H1 (cell line): Measurements from ENCODE around the gene PLAU. TPM values are rescaled to one million over a fixed set of nuclear protein-coding genes. Genes with fewer than 3 reads are reported as not detected.

Experiments
- CTCF ChIA-PET: fragments of 300-600 bp; sonication (Branson Sonifier 250); formaldehyde crosslinking; loops from one replicate; lab custom pipeline; 2021; ENCODE audit not compliant: partially characterized antibody; lab: Charles Lee
- POLR2A ChIA-PET: fragments of 300-600 bp; sonication (Branson Sonifier 250); formaldehyde crosslinking; loops from one replicate; lab custom pipeline; 2021; ENCODE audit warnings: inconsistent platforms; ENCODE audit not compliant: partially characterized antibody; lab: Charles Lee
- DNase-seq, 2 experiments: peaks; one replicate each; pipeline versions ENCODE4 v3.0.0 to v3.0.0-alpha.2; 2010 to 2022; ENCODE audit warnings: low spot score in 2 of 2, low read depth in 1 of 2, mixed read lengths in 1 of 2
- FAIRE-seq: peaks from 2 replicates; lab custom pipeline; 2011; peaks lifted over from hg19 to GRCh38; lab: Jason Lieb, UNC
- H2AFZ ChIP-seq: 2 replicates; pipeline ENCODE4 v1.8.1; 2012; ENCODE audit warnings: low read length, inconsistent platforms
- H2AK5ac ChIP-seq: 2 replicates; pipeline ENCODE4 v1.6.1; 2013; ENCODE audit warnings: low read depth, low read length
- H2BK120ac ChIP-seq: replicated peaks from 2 replicates; pipeline ENCODE3; 2013; ENCODE audit warnings: low read depth, low read length, inconsistent platforms
- H2BK12ac ChIP-seq: 2 replicates; pipeline ENCODE4 v1.6.1; 2013; ENCODE audit warnings: low read depth, low read length
- H2BK15ac ChIP-seq: 2 replicates; pipeline ENCODE4 v1.6.1; 2013; ENCODE audit warnings: low read length
- H2BK20ac ChIP-seq: 2 replicates; pipeline ENCODE4 v1.6.1; 2013; ENCODE audit warnings: low read length
- H2BK5ac ChIP-seq: 2 replicates; pipeline ENCODE4 v1.6.1; 2013; ENCODE audit warnings: low read depth, low read length
- H3K14ac ChIP-seq: 2 replicates; pipeline ENCODE4 v1.6.1; 2013; ENCODE audit warnings: inconsistent platforms; ENCODE audit not compliant: insufficient read length
- H3K18ac ChIP-seq: 2 replicates; pipeline ENCODE4 v1.6.1; 2013; ENCODE audit warnings: low read length; ENCODE audit errors: extremely low read depth
- H3K23ac ChIP-seq: 2 replicates; pipeline ENCODE4 v1.6.1; 2013; ENCODE audit warnings: inconsistent platforms; ENCODE audit not compliant: insufficient read length
- H3K23me2 ChIP-seq: 2 replicates; pipeline ENCODE4 v1.6.1; 2013; ENCODE audit warnings: low read depth, low read length
- H3K27ac ChIP-seq: 2 replicates; pipeline ENCODE4 v1.6.1; 2011; ENCODE audit warnings: low read depth, low read length, inconsistent platforms
- H3K27me3 ChIP-seq, 4 experiments: replicated peaks in 1 of 4; 1 replicate in 1 of 4; 2 replicates in 3 of 4; pipeline versions ENCODE4 v1.6.1 to v1.8.1; 2011 to 2013; ENCODE audit warnings: low read length in 3 of 4, mild to moderate bottlenecking in 3 of 4, inconsistent platforms in 2 of 4, mixed read lengths in 2 of 4, moderate library complexity in 1 of 4; ENCODE audit not compliant: control insufficient read depth in 3 of 4, insufficient read depth in 3 of 4; ENCODE audit errors: extremely low read depth in 1 of 4
- H3K36me3 ChIP-seq, 4 experiments: 2 replicates each; pipeline versions ENCODE4 v1.6.1 to v1.8.1; 2011 to 2013; ENCODE audit warnings: mild to moderate bottlenecking in 4 of 4, low read length in 3 of 4, moderate library complexity in 2 of 4, control low read depth in 1 of 4, inconsistent platforms in 1 of 4; ENCODE audit not compliant: insufficient read depth in 4 of 4, control insufficient read depth in 2 of 4
- H3K4ac ChIP-seq: replicated peaks from 2 replicates; pipeline ENCODE3; 2013; ENCODE audit warnings: low read length, low read depth, mixed read lengths, inconsistent platforms; ENCODE audit not compliant: insufficient read length
- H3K4me1 ChIP-seq, 4 experiments: replicated peaks in 1 of 4; 1 replicate in 1 of 4; 2 replicates in 3 of 4; pipeline versions ENCODE4 v1.6.1 to v1.8.1; 2011 to 2013; ENCODE audit warnings: low read length in 3 of 4, inconsistent platforms in 2 of 4, mixed read lengths in 1 of 4; ENCODE audit not compliant: insufficient read depth in 4 of 4, control insufficient read depth in 3 of 4
- H3K4me2 ChIP-seq, 2 experiments: 2 replicates each; pipeline versions ENCODE4 v1.6.1 to v1.8.1; 2011 to 2013; ENCODE audit warnings: low read depth in 2 of 2, low read length in 2 of 2, control low read depth in 1 of 2, inconsistent platforms in 1 of 2, mild to moderate bottlenecking in 1 of 2; ENCODE audit not compliant: insufficient read depth in 1 of 2
- H3K4me3 ChIP-seq, 4 experiments: fragments of 200-600, 300-600 bp in 1 of 4; sonication (generic), shearing (Covaris generic), sonication (Bioruptor Twin) in 1 of 4; 2 replicates each; pipeline versions ENCODE4 v1.5.1 to v1.8.1; 2011 to 2016; ENCODE audit warnings: low read length in 4 of 4, low read depth in 3 of 4, control low read depth in 2 of 4, inconsistent platforms in 2 of 4, mild to moderate bottlenecking in 2 of 4, mixed read lengths in 1 of 4, moderate library complexity in 1 of 4; ENCODE audit not compliant: insufficient read depth in 2 of 4; ENCODE audit errors: extremely low read depth in 1 of 4
- H3K56ac ChIP-seq: replicated peaks from 2 replicates; pipeline ENCODE3; 2013; ENCODE audit warnings: low read depth, mild to moderate bottlenecking, mixed read lengths, low read length, inconsistent platforms; ENCODE audit not compliant: insufficient read length
- H3K79me1 ChIP-seq: 2 replicates; pipeline ENCODE4 v1.6.1; 2013; ENCODE audit warnings: low read depth, low read length, control low read depth
- H3K79me2 ChIP-seq, 2 experiments: 2 replicates each; pipeline versions ENCODE4 v1.6.1 to v1.8.1; 2012 to 2013; ENCODE audit warnings: low read length in 2 of 2, mild to moderate bottlenecking in 2 of 2, inconsistent platforms in 1 of 2; ENCODE audit not compliant: insufficient read depth in 2 of 2, control insufficient read depth in 1 of 2
- H3K9ac ChIP-seq, 4 experiments: replicated peaks in 1 of 4; 1 replicate in 1 of 4; 2 replicates in 3 of 4; pipeline versions ENCODE4 v1.6.1 to v1.8.1; 2011 to 2013; ENCODE audit warnings: low read depth in 3 of 4, low read length in 3 of 4, control low read depth in 2 of 4, mild to moderate bottlenecking in 2 of 4, moderate library complexity in 2 of 4, inconsistent platforms in 1 of 4; ENCODE audit errors: extremely low read depth in 1 of 4
- H3K9me3 ChIP-seq, 2 experiments: 2 replicates each; pipeline versions ENCODE4 v1.6.1 to v1.8.1; 2012 to 2013; ENCODE audit warnings: mild to moderate bottlenecking in 2 of 2, moderate library complexity in 2 of 2, control low read depth in 1 of 2, inconsistent platforms in 1 of 2, low read depth in 1 of 2, low read length in 1 of 2, mixed read lengths in 1 of 2; ENCODE audit not compliant: insufficient read depth in 2 of 2
- H4K20me1 ChIP-seq, 2 experiments: replicated peaks in 1 of 2; 2 replicates each; pipeline versions ENCODE3 to v1.8.1; 2011 to 2013; ENCODE audit warnings: inconsistent platforms in 2 of 2, low read length in 2 of 2, mild to moderate bottlenecking in 1 of 2; ENCODE audit not compliant: insufficient read depth in 2 of 2, control insufficient read depth in 1 of 2
- H4K5ac ChIP-seq: 2 replicates; pipeline ENCODE4 v1.6.1; 2013; ENCODE audit warnings: low read length, low read depth, mixed read lengths, inconsistent platforms; ENCODE audit not compliant: insufficient read length
- H4K8ac ChIP-seq: 2 replicates; pipeline ENCODE4 v1.8.0; 2013; ENCODE audit warnings: mild to moderate bottlenecking, moderate library complexity, low read length, inconsistent platforms; ENCODE audit not compliant: insufficient read depth; ENCODE audit errors: extremely low read depth
- H4K91ac ChIP-seq: replicated peaks from 2 replicates; pipeline ENCODE3; 2013; ENCODE audit warnings: low read length, mixed read lengths, inconsistent platforms; ENCODE audit not compliant: insufficient read length
- WGBS, 2 experiments: shearing (Covaris generic) in 1 of 2; methylation state at CpG; one replicate each; pipeline versions ENCODE4 v1.1.6 to v1.1.7; 2013 to 2015; ENCODE audit warnings: low lambda C conversion rate in 2 of 2, mixed read lengths in 2 of 2, inconsistent platforms in 1 of 2, low coverage in 1 of 2, missing lambda C conversion rate in 1 of 2; ENCODE audit not compliant: insufficient replicate concordance in 2 of 2, insufficient coverage in 1 of 2, insufficient read length in 1 of 2; ENCODE audit errors: extremely low coverage in 1 of 2, missing lambda C conversion rate in 1 of 2; 5-methylcytosine and 5-hydroxymethylcytosine counted together
- polyA plus RNA-seq, 7 experiments: library from polyadenylated mRNA; depleted of rRNA in 3 of 7; stranded (reverse) in 5 of 7; unstranded in 2 of 7; fragments of >200 nt in 5 of 7; fragments of 200-250 nt in 2 of 7; gene quantifications; 1 replicate in 5 of 7; 2 replicates in 1 of 7; 4 replicates in 1 of 7; pipeline versions ENCODE4 v1.2.1 to v1.2.3, GENCODE V29; 2011 to 2013; ENCODE audit warnings: missing spikeins in 2 of 7, mixed read lengths in 2 of 7
- total RNA-seq: library from RNA; stranded (reverse); fragmentation: NEBNext Ultra II Directional; extraction: Animal tissue kit (Norgen Biotek cat#: 25700); gene quantifications from 2 replicates; pipeline ENCODE4 v1.2.1, GENCODE V29; 2021
- TF ChIP-seq, protein P1 (sequence below): IDR thresholded peaks from 2 replicates; pipeline ENCODE4 v1.6.1; 2012; ENCODE audit warnings: low read length, inconsistent platforms

The PLAU gene
- total and polyA plus RNA-seq, 2 of the 8 experiments (the other 6 are each of a cell fraction or from before 2014, with no cell fraction given), result 16.2 to 26.1 TPM

DNA sequence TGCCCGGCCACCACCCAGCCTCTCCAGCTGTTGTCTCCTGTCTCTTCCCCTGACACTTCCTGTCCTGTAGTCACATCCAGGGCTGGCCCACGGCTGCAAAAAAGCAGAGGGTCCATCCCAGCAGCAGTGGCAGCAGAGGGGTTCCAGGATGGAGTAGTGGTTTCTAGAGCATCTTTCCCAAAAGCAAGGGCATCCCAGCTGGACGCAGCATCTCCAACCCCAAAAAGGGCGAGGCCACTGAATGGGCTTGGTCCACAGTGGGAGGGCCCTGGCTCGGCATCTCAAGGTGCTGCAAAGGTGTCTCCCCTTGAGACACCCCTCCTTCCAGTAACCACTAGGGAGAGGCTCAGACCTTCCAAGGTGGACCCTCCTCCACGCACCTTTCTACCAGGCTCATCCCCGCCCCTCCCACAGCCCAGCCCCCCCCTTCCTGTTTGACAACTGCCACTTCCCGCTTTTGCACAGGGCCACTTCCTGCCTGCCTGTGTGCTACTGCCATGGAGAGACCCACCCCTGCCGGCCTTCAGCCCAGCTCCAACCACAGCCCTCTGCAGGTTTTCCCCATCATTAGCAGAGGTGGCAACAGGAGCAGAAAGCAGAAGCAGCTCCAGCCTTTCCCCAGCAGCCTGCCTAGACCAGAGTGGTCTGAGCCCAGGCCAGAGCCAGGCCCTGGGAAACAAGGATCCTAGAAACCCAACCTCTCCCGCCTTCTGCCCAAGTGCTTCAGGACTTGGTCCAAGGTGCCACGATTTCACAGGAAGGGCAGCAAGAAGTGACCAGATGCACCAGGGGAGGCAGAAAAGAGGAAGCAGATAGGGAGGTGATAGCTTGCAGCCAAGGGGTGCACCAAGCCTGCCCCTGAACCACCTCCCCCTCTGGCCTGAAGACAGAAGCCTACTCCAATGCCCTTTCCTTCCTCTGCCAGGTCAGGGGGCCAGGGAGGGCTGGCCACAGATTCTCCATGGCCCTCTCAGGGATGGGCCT, 45.2 kb upstream of the PLAU start:
- H3K23me2 ChIP-seq, result no peaks in the 10 kb centered on the region
- no peak overlapping the region for H3K14ac ChIP-seq
- FAIRE-seq (no peak), DNase-seq (no peak)
- ChIA-PET CTCF (interaction anchor here (0.6 to 18.1 kb wide), 6 partner anchors 13 to 216 kb away, joined by 3 to 243 read pairs (median 4); partner anchors contain the start of gene CAMK2G), POLR2A (interaction anchor here (1.1 to 4.2 kb wide), 6 partner anchors 9 to 47 kb away, joined by 3 to 17 read pairs (median 4); no protein-coding TSS in a partner anchor)
- no peak overlapping the region for H4K5ac ChIP-seq
- H3K79me2 ChIP-seq, result peaks cover 0 to 42% of the 10 kb centered on the region in 2 experiments; a peak in 3 of 4 replicates
- no peak overlapping the region for H3K23ac ChIP-seq
- H3K56ac ChIP-seq, result no peak overlapping the region
- H2BK12ac ChIP-seq, result no peak overlapping the region
- no peak overlapping the region for H3K4ac ChIP-seq
- H3K4me3 ChIP-seq, result no peak overlapping the region
- no peak overlapping the region; the same call in 1 of the 2 replicates for H3K27ac ChIP-seq
- H3K4me2 ChIP-seq, result no peak overlapping the region
- no peak overlapping the region for H2BK5ac ChIP-seq
- no peak overlapping the region for H2BK20ac ChIP-seq
- TF ChIP-seq, protein P1, sequence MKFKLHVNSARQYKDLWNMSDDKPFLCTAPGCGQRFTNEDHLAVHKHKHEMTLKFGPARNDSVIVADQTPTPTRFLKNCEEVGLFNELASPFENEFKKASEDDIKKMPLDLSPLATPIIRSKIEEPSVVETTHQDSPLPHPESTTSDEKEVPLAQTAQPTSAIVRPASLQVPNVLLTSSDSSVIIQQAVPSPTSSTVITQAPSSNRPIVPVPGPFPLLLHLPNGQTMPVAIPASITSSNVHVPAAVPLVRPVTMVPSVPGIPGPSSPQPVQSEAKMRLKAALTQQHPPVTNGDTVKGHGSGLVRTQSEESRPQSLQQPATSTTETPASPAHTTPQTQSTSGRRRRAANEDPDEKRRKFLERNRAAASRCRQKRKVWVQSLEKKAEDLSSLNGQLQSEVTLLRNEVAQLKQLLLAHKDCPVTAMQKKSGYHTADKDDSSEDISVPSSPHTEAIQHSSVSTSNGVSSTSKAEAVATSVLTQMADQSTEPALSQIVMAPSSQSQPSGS, result no peak
- H4K8ac ChIP-seq, result no peak overlapping the region; the same call in 1 of the 2 replicates
- no peak overlapping the region; the same call in 1 of the 2 replicates for H2AK5ac ChIP-seq
- WGBS, 2 experiments, result 93% methylated on average over 8 of the region's 11 CpGs; no CpG with 5 or more reads in 1 of the 2 experiments
- H3K79me1 ChIP-seq, result peaks cover 21% of the 10 kb centered on the region
- H3K27me3 ChIP-seq, result no peaks in the 10 kb centered on the region
- peaks cover 11 to 38% of the 10 kb centered on the region in 2 experiments for H4K20me1 ChIP-seq
- no peak overlapping the region for H3K18ac ChIP-seq
- no peak overlapping the region for H2BK120ac ChIP-seq
- no peak overlapping the region for H3K9ac ChIP-seq
- no peak overlapping the region for H2BK15ac ChIP-seq
- peaks cover 0 to 9% (median 4%) of the 10 kb centered on the region in 4 experiments; a peak in 6 of 7 replicates for H3K4me1 ChIP-seq
- H3K9me3 ChIP-seq, result no peaks in the 10 kb centered on the region
- peaks cover 0 to 24% (median 6%) of the 10 kb centered on the region in 4 experiments; a peak in 6 of 8 replicates for H3K36me3 ChIP-seq
- no peak overlapping the region for H4K91ac ChIP-seq
- no peak overlapping the region for H2AFZ ChIP-seq
